ENCODE measurements around the gene MAP3K15.

The MAP3K15 gene

DNA sequence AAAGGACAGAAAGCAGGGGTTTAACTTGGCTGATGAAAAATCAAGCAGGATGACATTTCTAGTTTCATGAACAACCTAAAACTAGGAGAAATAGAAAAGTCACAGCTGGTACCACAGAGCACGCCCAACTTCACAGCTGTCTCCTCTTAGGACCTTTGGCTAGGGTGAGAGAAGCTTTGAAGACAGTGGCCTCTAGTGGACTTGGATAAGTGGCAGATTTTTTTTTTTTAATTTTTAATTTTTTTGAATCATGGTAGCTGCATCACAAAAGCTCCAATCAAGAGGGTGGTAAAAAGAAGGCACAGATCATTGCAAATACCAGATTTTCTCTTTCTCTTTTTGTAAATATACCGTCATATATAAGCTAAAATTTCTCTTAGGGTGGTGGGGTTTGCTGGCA, 20.2 kb upstream of the MAP3K15 start:
- DNase-seq (ENCODE audit: low read depth, low spot score) = no peak
- CTCF ChIA-PET = interaction anchor here (0.7 to 3.7 kb wide), 11 partner anchors 10 to 164 kb away, joined by 3 to 52 read pairs (median 3); no protein-coding TSS in a partner anchor
- TF ChIP-seq, protein P1, sequence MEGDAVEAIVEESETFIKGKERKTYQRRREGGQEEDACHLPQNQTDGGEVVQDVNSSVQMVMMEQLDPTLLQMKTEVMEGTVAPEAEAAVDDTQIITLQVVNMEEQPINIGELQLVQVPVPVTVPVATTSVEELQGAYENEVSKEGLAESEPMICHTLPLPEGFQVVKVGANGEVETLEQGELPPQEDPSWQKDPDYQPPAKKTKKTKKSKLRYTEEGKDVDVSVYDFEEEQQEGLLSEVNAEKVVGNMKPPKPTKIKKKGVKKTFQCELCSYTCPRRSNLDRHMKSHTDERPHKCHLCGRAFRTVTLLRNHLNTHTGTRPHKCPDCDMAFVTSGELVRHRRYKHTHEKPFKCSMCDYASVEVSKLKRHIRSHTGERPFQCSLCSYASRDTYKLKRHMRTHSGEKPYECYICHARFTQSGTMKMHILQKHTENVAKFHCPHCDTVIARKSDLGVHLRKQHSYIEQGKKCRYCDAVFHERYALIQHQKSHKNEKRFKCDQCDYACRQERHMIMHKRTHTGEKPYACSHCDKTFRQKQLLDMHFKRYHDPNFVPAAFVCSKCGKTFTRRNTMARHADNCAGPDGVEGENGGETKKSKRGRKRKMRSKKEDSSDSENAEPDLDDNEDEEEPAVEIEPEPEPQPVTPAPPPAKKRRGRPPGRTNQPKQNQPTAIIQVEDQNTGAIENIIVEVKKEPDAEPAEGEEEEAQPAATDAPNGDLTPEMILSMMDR (IDR thresholded peaks at IDR 0.05; ENCODE audit: insufficient read depth, low read length, missing control alignments) = peak; percentile 4
- H3K4me3 ChIP-seq (ENCODE audit: low read depth, low read length) = no peak overlapping the region
- POLR2A ChIA-PET = no interaction called here

DNA sequence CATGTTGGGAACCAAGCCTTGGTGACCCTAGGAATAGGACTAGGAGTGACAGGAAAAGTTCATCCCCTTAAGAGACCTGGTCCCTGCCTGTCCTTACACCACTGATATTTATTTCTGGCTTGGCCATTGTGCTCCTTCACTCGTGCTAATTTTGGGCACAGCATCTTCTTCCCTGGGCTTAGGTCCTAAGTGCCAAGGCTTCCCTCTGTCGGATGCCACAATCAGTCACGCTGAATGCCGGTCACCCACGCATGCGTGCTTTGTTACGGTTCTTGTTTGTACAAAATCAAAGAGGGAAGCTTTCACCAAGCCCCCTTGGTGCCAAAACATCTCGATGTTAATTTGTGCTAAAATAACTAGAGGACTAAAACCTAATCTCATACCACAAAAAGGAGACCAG, 17.4 kb upstream of the MAP3K15 start:
- ChIA-PET POLR2A (no interaction called here), CTCF (no interaction called here)
- no peak for DNase-seq (ENCODE audit: low read depth, low spot score)
- TF ChIP-seq, protein P1 (IDR thresholded peaks at IDR 0.05; ENCODE audit: insufficient read depth, low read length, missing control alignments) = no peak
- no peak overlapping the region for H3K4me3 ChIP-seq (ENCODE audit: low read depth, low read length)

DNA sequence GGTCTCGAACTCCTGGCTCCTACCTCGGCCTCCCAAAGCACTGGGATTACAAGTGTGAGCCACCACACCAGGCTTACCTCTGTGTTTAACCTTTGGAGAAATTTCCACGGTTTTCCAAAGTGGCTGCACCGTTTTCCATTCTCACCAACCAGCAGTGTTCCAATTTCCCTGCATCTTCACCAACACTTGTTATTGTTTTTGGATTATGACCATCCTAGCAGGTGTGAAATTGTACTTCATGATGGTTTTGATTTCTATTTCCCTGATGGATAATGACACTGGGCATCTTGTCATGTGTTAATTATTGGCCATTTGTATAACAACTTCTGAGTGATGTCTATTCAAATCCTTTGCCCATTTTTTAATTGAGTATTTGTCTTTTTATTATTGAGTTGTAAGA, 2.7 kb upstream of the MAP3K15 start:
- ChIA-PET POLR2A (no interaction called here), CTCF (no interaction called here)
- no peak overlapping the region for H3K4me3 ChIP-seq (ENCODE audit: low read depth, low read length)
- no peak for DNase-seq (ENCODE audit: low read depth, low spot score)
- TF ChIP-seq, protein P1 (IDR thresholded peaks at IDR 0.05; ENCODE audit: insufficient read depth, low read length, missing control alignments) = no peak

DNA sequence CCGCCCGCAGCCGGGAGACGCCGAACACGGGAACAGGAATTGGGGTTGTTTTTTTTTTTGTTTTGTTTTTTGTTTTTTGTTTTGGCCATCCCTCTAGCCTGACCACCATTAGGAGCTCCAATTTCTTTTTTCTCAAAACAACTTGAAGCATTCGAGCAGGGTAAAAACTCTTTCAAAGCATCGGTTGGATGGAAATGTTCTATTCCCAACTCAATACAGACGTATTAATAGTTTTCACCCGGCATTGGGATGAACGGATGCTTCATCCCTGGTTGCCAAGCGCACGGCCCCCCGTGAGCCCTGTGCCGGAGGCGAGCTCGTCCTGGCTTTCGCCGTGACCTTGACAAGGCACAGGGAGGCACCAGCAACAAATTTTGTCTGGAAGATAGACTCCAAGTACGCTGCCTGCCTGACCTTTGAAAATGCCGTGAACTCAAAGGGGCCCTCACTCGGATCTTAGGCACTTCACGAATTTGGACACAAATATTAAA, 352 bp upstream of the MAP3K15 start:
- ChIA-PET POLR2A (no interaction called here), CTCF (interaction anchor here (1.0 kb wide), 1 partner anchor 133 kb away, joined by 3 read pairs; no protein-coding TSS in a partner anchor)
- no peak for DNase-seq (ENCODE audit: low read depth, low spot score)
- TF ChIP-seq, protein P1 (IDR thresholded peaks at IDR 0.05; ENCODE audit: insufficient read depth, low read length, missing control alignments) = no peak
- no peak overlapping the region for H3K4me3 ChIP-seq (ENCODE audit: low read depth, low read length)

DNA sequence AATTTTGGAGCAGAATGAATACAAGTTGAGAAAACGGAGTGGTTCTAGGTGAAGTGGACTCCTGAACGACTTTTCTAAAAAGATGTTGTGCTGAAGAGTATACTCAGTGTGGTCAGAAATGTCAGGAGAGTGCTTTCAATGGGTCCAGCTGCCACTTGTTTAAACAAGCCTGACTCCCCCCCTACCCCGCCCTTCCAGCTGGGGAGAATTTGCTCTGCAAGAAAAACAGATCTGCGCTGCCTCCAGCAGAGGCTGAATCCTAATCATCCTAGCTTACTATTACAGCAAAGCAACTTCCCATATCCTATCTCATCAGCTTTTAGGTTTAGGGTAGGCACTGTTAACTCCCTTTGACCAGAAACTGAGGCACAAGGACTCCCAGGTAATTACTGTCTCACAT, 1.9 kb downstream of the MAP3K15 start:
- ChIA-PET POLR2A (no interaction called here), CTCF (no interaction called here)
- DNase-seq (ENCODE audit: low read depth, low spot score) = no peak

DNA sequence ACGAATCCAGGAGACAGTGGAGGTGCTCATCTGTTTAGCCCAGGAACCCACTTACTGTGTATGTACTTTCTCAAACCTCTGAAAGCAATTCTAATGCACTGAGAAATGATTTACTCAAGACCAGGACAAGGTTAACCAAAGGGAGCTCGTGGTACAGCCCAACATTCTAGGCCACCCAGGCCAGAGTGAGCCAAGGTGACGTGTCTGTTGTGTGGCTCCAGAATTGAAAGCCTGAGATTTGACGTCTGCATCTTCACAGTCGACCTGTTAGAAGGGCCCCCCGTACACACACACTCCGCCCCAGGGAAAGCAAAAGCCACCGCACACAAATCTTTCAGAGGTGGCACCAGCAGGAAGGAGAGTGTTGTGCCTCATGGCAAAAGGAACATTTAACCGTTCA, 2.3 kb downstream of the MAP3K15 start:
- CTCF ChIA-PET = no interaction called here
- POLR2A ChIA-PET = no interaction called here
- DNase-seq (ENCODE audit: low read depth, low spot score) = no peak
- H3K4me3 ChIP-seq (ENCODE audit: low read depth, low read length) = no peak overlapping the region
- TF ChIP-seq, protein P1 (IDR thresholded peaks at IDR 0.05; ENCODE audit: insufficient read depth, low read length, missing control alignments) = no peak

More for the DNA sequence above, 1.9 kb downstream of the MAP3K15 start:
- TF ChIP-seq, protein P1 (IDR thresholded peaks at IDR 0.05; ENCODE audit: insufficient read depth, low read length, missing control alignments) = no peak
- H3K4me3 ChIP-seq (ENCODE audit: low read depth, low read length) = no peak overlapping the region

Data from AG04449 (cell line).